HG03025 (cell line): ENCODE measurements around the gene ITIH3.
"Not testable (repeated sequence)": the region's sequence is repeated elsewhere in the genome, so short reads cannot be mapped to it uniquely, and the experiment has no call there.

Source experiments
- ATAC-seq: cut with Tn5 transposase; IDR thresholded peaks from one replicate; pipeline ENCODE4 v1.9.1; 2021; ENCODE audit warnings: mild to moderate bottlenecking, moderate library complexity; ENCODE audit not compliant: unreplicated experiment, low FRiP score

ITIH3 gene, protein sequence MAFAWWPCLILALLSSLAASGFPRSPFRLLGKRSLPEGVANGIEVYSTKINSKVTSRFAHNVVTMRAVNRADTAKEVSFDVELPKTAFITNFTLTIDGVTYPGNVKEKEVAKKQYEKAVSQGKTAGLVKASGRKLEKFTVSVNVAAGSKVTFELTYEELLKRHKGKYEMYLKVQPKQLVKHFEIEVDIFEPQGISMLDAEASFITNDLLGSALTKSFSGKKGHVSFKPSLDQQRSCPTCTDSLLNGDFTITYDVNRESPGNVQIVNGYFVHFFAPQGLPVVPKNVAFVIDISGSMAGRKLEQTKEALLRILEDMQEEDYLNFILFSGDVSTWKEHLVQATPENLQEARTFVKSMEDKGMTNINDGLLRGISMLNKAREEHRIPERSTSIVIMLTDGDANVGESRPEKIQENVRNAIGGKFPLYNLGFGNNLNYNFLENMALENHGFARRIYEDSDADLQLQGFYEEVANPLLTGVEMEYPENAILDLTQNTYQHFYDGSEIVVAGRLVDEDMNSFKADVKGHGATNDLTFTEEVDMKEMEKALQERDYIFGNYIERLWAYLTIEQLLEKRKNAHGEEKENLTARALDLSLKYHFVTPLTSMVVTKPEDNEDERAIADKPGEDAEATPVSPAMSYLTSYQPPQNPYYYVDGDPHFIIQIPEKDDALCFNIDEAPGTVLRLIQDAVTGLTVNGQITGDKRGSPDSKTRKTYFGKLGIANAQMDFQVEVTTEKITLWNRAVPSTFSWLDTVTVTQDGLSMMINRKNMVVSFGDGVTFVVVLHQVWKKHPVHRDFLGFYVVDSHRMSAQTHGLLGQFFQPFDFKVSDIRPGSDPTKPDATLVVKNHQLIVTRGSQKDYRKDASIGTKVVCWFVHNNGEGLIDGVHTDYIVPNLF

DNA sequence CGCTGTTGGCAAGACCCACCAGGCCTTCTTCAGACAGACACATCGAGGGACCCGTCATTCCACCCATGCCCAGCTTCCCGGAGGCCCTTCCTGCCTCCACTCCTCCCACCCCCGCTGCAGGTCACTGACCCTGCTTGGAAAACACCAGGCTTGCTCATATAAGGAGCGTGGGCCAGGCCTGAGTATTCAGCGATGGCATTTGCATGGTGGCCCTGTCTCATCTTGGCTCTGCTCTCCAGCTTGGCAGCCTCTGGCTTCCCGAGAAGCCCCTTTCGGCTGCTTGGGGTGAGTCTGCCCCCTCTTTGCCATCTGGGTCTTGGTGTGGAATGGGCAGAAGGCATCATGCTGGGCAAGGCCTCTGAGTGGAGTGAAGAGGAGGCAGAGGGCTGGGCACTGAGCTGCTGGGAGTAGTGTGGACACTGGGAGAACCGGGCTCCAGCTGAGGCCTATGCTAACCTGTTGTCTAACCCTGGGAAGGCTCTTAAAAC is at the start of gene ITIH3:
Gene ITIH3, plus strand, starts transcription at position 185 of the 488 bp plus-strand sequence. Its CDS starts 8 bp downstream, at position 193.
- no peak for ATAC-seq

DNA sequence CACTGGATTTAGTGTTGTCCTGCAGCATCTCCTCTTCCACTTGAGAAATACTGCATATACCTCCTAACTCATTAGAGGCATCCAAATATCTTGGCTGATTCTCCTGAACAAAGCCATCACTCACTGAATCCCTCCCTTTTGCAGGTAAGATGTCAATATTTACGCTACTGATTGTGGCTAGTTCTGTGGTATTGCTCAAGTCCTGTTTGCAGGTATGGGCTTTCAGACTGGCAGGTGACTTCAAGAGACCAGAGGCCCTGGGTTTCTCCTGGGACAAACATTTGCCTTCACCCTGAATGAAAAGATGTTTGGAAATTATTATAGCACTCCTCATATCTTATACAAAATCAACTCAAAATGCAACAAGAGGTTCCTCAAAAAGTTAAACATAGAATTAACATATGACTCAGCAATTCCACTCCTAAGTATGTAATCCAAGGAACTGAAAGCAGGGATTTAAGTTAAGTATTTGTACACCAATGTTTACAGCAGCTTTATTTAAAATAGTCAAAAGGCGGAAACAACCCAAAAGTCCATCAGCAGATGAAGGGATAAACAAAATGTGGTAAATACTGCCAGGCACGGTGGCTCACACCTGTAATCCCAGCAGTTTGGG is 42.4 kb upstream of the ITIH3 start:
- ATAC-seq, result no peak

GRCh38 chr3:52754373-52754772 is 40.2 kb upstream of the ITIH3 start:
- no peak for ATAC-seq

DNA sequence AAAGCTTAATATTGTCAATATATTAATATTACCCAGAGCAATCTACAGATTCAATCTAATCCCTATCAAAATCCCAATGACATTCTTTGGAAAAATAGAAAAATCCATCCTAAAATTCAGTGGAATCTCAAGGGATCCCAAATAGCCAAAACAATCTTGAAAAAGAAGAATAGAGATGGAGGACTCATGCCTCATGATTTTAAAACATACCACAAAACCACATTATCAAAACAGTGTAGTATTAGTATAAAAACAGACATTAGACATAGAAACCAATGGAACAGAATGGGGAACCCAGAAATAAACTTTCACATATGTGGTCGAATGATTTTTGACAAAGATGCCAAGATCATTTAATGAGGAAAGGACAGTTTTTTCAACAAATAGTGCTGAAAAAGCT is 38.5 kb upstream of the ITIH3 start:
- no peak for ATAC-seq

DNA sequence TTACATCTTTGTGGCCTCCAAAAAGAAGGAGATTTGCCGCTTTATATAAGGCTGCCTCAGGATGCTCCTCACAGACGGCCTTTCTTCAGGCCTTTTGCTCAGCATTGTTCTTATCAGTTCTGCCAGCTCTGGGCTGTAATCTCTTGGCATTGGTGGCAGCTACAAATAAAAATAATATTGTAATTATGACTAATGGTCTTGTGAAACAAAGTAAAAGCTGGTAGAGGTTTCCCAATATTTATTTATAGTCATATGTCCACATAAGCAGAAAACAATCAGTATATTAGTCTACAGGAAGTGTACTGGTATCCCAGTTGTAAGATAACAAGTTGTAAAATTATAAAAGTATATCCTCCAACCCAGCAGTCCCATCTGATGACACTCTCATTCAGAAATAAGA is 31.1 kb upstream of the ITIH3 start:
- no peak for ATAC-seq

GRCh38 chr3:52769786-52770455 is 24.7 kb upstream of the ITIH3 start:
- no peak for ATAC-seq

GRCh38 chr3:52770496-52771333 is 23.9 kb upstream of the ITIH3 start, which contains the start of gene NEK4:
Gene NEK4, minus strand, starts transcription at chr3:52770940. Its CDS starts 194 bp downstream, at chr3:52770746.
- peak; percentile 94 for ATAC-seq

- no peak for ATAC-seq
Observed at GRCh38 chr3:52771334-52771681, 23.3 kb upstream of the ITIH3 start.

- no peak for ATAC-seq
Observed at GRCh38 chr3:52771702-52772101, 22.9 kb upstream of the ITIH3 start.

- no peak for ATAC-seq
Observed at GRCh38 chr3:52773361-52774065, 21.1 kb upstream of the ITIH3 start.

DNA sequence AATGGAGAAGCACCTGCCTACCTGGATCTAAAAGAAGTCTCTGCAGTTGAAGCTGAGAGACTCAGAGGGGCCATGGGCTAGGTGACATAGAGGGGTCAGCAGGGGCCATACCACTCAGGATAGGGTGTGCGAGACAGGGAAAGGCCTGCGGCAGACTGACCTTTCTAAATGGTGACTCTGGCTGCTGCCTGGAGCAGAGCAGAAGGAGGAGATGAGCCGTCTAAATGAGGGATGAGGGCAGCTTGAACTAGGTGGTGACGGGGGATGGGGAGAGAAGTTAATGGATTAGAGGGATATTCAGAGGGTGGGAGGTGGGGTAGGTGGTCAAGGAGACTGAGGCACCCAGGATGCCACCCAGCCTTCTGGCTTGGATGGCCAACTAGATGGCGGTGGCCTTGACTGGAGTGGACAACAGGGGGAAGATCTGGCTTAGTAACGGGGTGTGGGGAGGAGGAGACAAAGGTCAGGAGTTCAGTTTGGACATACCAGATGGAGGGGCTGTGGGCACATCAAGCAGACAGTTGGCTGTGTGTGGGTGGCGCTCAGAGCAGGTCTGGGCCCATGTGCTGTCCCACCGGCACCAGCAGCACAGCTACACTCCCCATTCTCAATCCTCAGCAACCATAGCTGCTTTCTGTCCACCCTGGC is 20.4 kb upstream of the ITIH3 start:
- no peak for ATAC-seq

- ATAC-seq, result no peak
Observed at GRCh38 chr3:52774901-52775864, 19.4 kb upstream of the ITIH3 start.

GRCh38 chr3:52775877-52776276 is 18.7 kb upstream of the ITIH3 start:
- no peak for ATAC-seq

DNA sequence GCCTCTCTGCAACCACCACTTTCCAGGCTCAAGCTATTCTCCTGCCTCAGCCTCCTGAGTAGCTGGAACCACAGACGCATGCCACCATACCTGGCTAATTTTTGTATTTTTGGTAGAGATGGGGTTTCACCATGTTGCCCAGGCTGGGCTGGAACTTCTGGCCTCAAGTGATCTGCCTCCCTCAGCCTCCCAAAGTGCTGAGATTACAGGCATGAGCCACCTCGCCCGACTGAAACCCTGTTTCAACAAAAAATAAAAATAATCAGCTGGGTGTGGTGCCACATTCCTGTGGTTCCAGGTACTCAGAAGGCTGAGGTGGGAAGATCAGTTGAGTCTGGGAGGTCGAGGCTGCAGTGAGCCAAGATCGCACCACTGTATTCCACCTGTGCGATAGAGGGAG is 18.1 kb upstream of the ITIH3 start:
- ATAC-seq, result not testable (repeated sequence)

DNA sequence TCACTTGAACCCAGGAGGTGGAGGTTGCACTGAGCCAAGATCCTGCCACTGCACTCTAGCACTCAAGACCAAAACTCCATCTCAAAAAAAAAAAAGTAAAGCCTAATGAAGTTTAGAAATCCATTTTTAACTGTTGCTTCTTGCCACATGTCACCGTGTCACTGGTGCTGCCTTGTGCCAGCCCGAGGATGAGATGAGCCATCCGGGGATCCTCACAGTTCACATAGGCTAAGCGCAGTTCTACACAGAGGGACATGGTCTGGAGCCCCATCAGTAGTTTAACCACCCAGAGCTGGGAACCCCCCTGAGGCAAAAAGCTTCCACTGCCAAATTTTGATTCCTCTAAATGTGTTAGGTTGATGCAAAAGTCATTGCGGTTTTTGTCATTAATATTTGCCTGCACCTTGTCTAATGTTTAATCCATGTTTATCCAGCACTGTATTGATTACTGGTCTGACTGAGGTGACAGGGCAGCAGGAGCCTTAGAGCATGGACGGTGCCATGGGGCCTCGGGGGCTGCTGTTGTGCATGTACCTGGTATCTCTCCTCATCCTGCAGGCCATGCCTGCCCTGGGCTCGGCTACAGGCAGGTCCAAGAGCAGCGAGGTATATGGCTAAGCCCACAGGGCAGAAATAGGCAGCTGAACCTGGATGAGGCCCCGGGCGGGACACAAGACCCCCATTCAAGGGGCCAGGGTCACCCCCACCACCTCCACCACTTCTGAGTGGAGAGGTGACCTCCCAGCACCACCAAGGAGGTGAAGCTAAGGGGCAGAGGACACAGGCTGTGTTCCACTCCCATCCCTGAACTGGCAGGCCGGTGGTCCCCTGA is 17.3 kb upstream of the ITIH3 start, which contains the start of gene ITIH1:
Gene ITIH1, plus strand, starts transcription at position 473 of the 832 bp plus-strand sequence. Its CDS starts 17 bp downstream, at position 490.
- no peak for ATAC-seq
